Right lobe of liver (tissue), 6 donors: ENCODE data around the gene NPFFR1. TPM values are rescaled to one million over a fixed set of nuclear protein-coding genes. Genes with fewer than 3 reads are reported as not detected.

Experiments
- ATAC-seq, 4 donors: fragments of 200-7000 bp; cut with Tn5 transposase; one replicate each; pipeline ENCODE4 v1.9.1; 2020; ENCODE audit warnings: mild to moderate bottlenecking in 4 of 4, moderate library complexity in 4 of 4
- DNase-seq, 3 donors: peaks; one replicate each; pipeline ENCODE4 v3.0.0-alpha.2; 2020
- H3K27ac ChIP-seq, 3 donors: fragments of 200-600 bp; one replicate each; pipeline ENCODE4 v1.8.0; 2022
- H3K27me3 ChIP-seq, 2 donors: fragments of 200-600 bp; one replicate each; pipeline ENCODE4 v1.8.0; 2022
- H3K36me3 ChIP-seq, 4 donors: fragments of 200-600 bp; sonication (generic) in 1 of 4; one replicate each; pipeline versions ENCODE4 v1.5.1 to v1.8.0; 2017 to 2022; ENCODE audit warnings: control low read depth in 1 of 4
- H3K4me1 ChIP-seq, 4 donors: fragments of 200-600 bp; sonication (generic) in 1 of 4; one replicate each; pipeline versions ENCODE4 v1.5.1 to v1.8.0; 2017 to 2022; ENCODE audit warnings: control low read depth in 1 of 4
- H3K4me3 ChIP-seq, 3 donors: fragments of 200-600 bp; one replicate each; pipeline ENCODE4 v1.8.0; 2022
- H3K9me3 ChIP-seq, 4 donors: fragments of 200-600 bp; sonication (generic) in 1 of 4; one replicate each; pipeline versions ENCODE4 v1.5.1 to v1.8.0; 2017 to 2022; ENCODE audit warnings: control low read depth in 1 of 4
- CTCF ChIP-seq, 4 donors: fragments of 200-600 bp in 3 of 4; fragments of 450-650 bp in 1 of 4; IDR thresholded peaks; one replicate each; pipeline versions ENCODE4 v1.5.1 to v1.8.0; 2016 to 2022; ENCODE audit warnings: antibody characterized with exemption in 4 of 4, mild to moderate bottlenecking in 2 of 4
- POLR2A ChIP-seq: fragments of 450-650 bp; IDR thresholded peaks from one replicate; pipeline ENCODE4 v1.6.1; 2017; ENCODE audit warnings: antibody characterized with exemption, mild to moderate bottlenecking
- WGBS: methylation state at CpG from one replicate; pipeline ENCODE4 v1.1.6; 2018; ENCODE audit warnings: low coverage, low lambda C conversion rate; ENCODE audit not compliant: insufficient coverage; ENCODE audit errors: missing lambda C conversion rate; 5-methylcytosine and 5-hydroxymethylcytosine counted together
- intact Hi-C, 2 donors: fragments of 100-400 bp; cut with DNase I; formaldehyde crosslinking; loops; one replicate each; pipeline versions ENCODE4 v1.11.2 to v1.14.1; 2022
- long read RNA-seq: library from polyadenylated mRNA; unstranded; transcript quantifications from one replicate; pipeline ENCODE4 v2.0.0, GENCODE V29; 2019
- total RNA-seq, 6 experiments: library from RNA; depleted of rRNA in 2 of 6; stranded (reverse); fragments of >200 nt in 2 of 6; fragmentation: NEBNext Ultra II Directional in 3 of 6; extraction: Animal tissue kit (Norgen Biotek cat#: 25700) in 3 of 6; gene quantifications; one replicate each; pipeline versions ENCODE4 v1.1.0 to v1.2.4, GENCODE V29; 2016 to 2023
- donor health status: DM: no; HTN: yes; CAD: no.
- donor health status: DM: no; HTN: no; CAD: no.
- donor health status: DM: no; HTN: no; CAD: no.
- donor health status: DM: no; HTN: yes; CAD: no.
- donor health status: DM: no; HTN: yes; CAD: no.

The NPFFR1 gene
- total RNA-seq: not detected
- long read RNA-seq: 0 reads

GRCh38 chr10:70283445-70284399, at the start of gene NPFFR1:
NPFFR1 (minus strand) TSS chr10:70284004; CDS start chr10:70283676, 328 bp downstream.
- Histone ChIP-seq H3K36me3 (no peaks in the 10 kb centered on the region), H3K27ac (no peak within 1 kb of the TSS), H3K4me1 (peaks cover 0 to 5% (median 0%) of the 10 kb centered on the region in 4 donors), H3K4me3 (no peak within 1 kb of the TSS), H3K9me3 (no peaks in the 10 kb centered on the region), H3K27me3 (peaks cover 8 to 12% of the 10 kb centered on the region in 2 donors)
- intact Hi-C loops: no loop called here
- no peak for DNase-seq
- peak in 1 of 4 donors; percentile 50 for ATAC-seq
- WGBS: 27% methylated on average over 15 of the region's 63 CpGs
- no peak for TF ChIP-seq POLR2A
- peak in 1 of 4 donors; percentile 7 for TF ChIP-seq CTCF (IDR thresholded peaks at IDR 0.05)

GRCh38 chr10:70333268-70333667, 49.5 kb upstream of the NPFFR1 start:
- no peaks in the 10 kb centered on the region for H3K36me3 ChIP-seq
- no peak for TF ChIP-seq CTCF (IDR thresholded peaks at IDR 0.05)
- no peak for TF ChIP-seq POLR2A
- no peaks in the 10 kb centered on the region for H3K27me3 ChIP-seq
- DNase-seq (no peak), ATAC-seq (no peak)
- intact Hi-C loops: no loop called here
- H3K4me3 ChIP-seq: no peak overlapping the region
- peaks cover 0 to 16% (median 9%) of the 10 kb centered on the region in 4 donors for H3K4me1 ChIP-seq
- H3K27ac ChIP-seq: no peak overlapping the region
- H3K9me3 ChIP-seq: no peaks in the 10 kb centered on the region
- WGBS: no CpG with 5 or more reads among the region's 2 CpGs

- no peak overlapping the region for H3K4me3 ChIP-seq
- H3K27ac ChIP-seq: peak overlapping the region in 1 of 3 donors; percentile 34
Measured at GRCh38 chr10:70331486-70332268, 47.9 kb upstream of the NPFFR1 start.

More at GRCh38 chr10:70331486-70332268, 47.9 kb upstream of the NPFFR1 start:
- 13% methylated on average over 5 of the region's 10 CpGs for WGBS
- Histone ChIP-seq H3K9me3 (no peaks in the 10 kb centered on the region), H3K36me3 (no peaks in the 10 kb centered on the region), H3K4me1 (peaks cover 0 to 16% (median 9%) of the 10 kb centered on the region in 4 donors), H3K27me3 (no peaks in the 10 kb centered on the region)
- TF ChIP-seq POLR2A (no peak), CTCF (IDR thresholded peaks at IDR 0.05) (peak in 1 of 4 donors; percentile 19)
- intact Hi-C loops: no loop called here
- ATAC-seq: peak; percentile 72 to 91 (median 87)
- DNase-seq: peak in 1 of 3 donors; percentile 49
